HepG2 (cell line): ENCODE measurements around the gene IKZF4. TPM values are rescaled to one million over a fixed set of nuclear protein-coding genes. Genes with fewer than 3 reads are reported as not detected.

Source experiments
- CHCHD3 ChIP-seq: sonication (generic); formaldehyde crosslinking; IDR thresholded peaks from 2 replicates; pipeline ENCODE4 v1.8.0; 2022; ENCODE audit warnings: mild to moderate bottlenecking, missing genetic modification reagents, moderate library complexity
- FLYWCH1 ChIP-seq: sonication (generic); formaldehyde crosslinking; IDR thresholded peaks from 2 replicates; pipeline ENCODE4 v1.8.1; 2023; ENCODE audit warnings: mild to moderate bottlenecking, missing genetic modification reagents
- HHEX ChIP-seq: IDR thresholded peaks from 2 replicates; pipeline ENCODE4 v1.6.1; 2016; ENCODE audit warnings: control low read depth
- HMG20B ChIP-seq: conservative IDR thresholded peaks from 2 replicates; pipeline ENCODE4 v1.6.1; 2016; ENCODE audit warnings: missing genetic modification reagents, missing compliant biosample characterization
- KLF16 ChIP-seq, 2 experiments: sonication (generic) in 1 of 2; formaldehyde crosslinking in 1 of 2; IDR thresholded peaks; 2 replicates each; pipeline versions ENCODE4 v1.6.1 to v1.8.0; 2016 to 2023; ENCODE audit warnings: missing genetic modification reagents in 2 of 2, missing compliant biosample characterization in 1 of 2
- NFYC ChIP-seq: IDR thresholded peaks from 2 replicates; pipeline ENCODE4 v1.6.1; 2016; ENCODE audit warnings: missing genetic modification reagents, missing compliant biosample characterization
- PTBP1 ChIP-seq: fragments of 200-400 bp; formaldehyde crosslinking; IDR thresholded peaks from 2 replicates; pipeline ENCODE4 v1.6.1; 2018; ENCODE audit warnings: low read length, low read depth; ENCODE audit not compliant: poor library complexity, severe bottlenecking
- RFX3 ChIP-seq: IDR thresholded peaks from 2 replicates; pipeline ENCODE4 v1.6.1; 2016; ENCODE audit warnings: missing biosample characterization, missing genetic modification reagents
- ZNF274 ChIP-seq: sonication (generic); formaldehyde crosslinking; IDR thresholded peaks from 2 replicates; pipeline ENCODE4 v1.5.1; 2020; ENCODE audit warnings: mild to moderate bottlenecking, missing genetic modification reagents
- ZNF441 ChIP-seq: sonication (generic); formaldehyde crosslinking; IDR thresholded peaks from 2 replicates; pipeline ENCODE4 v1.7.0; 2021; ENCODE audit warnings: missing genetic modification reagents, borderline replicate concordance
- polyA plus RNA-seq, 8 experiments: library from polyadenylated mRNA; depleted of rRNA in 3 of 8; stranded (reverse) in 7 of 8; unstranded in 1 of 8; fragments of >200 nt; fragmentation: Illumina TruSeq in 4 of 8; extraction: Trizol in 4 of 8; gene quantifications; 2 replicates each; pipeline versions ENCODE4 v1.2.1 to v1.2.3, GENCODE V29; 2011 to 2016; ENCODE audit warnings: low read depth in 4 of 8, missing spikeins in 1 of 8, mixed read lengths in 1 of 8; ENCODE audit not compliant: insufficient read depth in 1 of 8
- total RNA-seq, 5 experiments: library from RNA; depleted of rRNA; stranded (reverse); fragments of >200 nt; fragmentation: Illumina TruSeq; extraction: Trizol; gene quantifications; 2 replicates each; pipeline ENCODE4 v1.2.3, GENCODE V29; 2016; ENCODE audit warnings: low read depth in 1 of 5
- TF ChIP-seq, protein P1 (sequence below): sonication (generic); formaldehyde crosslinking; IDR thresholded peaks from 2 replicates; pipeline ENCODE4 v1.4.0; 2020; ENCODE audit warnings: missing genetic modification reagents, borderline replicate concordance
- TF ChIP-seq, protein P2 (sequence below): sonication (generic); formaldehyde crosslinking; conservative IDR thresholded peaks from 2 replicates; pipeline ENCODE4 v1.4.0; 2020; ENCODE audit warnings: mild to moderate bottlenecking, missing genetic modification reagents, moderate library complexity
- TF ChIP-seq, protein P3 (sequence below): sonication (generic); formaldehyde crosslinking; IDR thresholded peaks from 2 replicates; pipeline ENCODE4 v1.5.0; 2020; ENCODE audit warnings: missing genetic modification reagents
- TF ChIP-seq, protein P4 (sequence below): sonication (generic); formaldehyde crosslinking; IDR thresholded peaks from 2 replicates; pipeline ENCODE4 v1.5.1; 2020; ENCODE audit warnings: mild to moderate bottlenecking, missing genetic modification reagents, borderline replicate concordance

The IKZF4 gene
- total and polyA plus RNA-seq, 2 of the 13 experiments (the other 11 are each of a cell fraction or from before 2014, with no cell fraction given) = 0.58 to 2.2 TPM

DNA sequence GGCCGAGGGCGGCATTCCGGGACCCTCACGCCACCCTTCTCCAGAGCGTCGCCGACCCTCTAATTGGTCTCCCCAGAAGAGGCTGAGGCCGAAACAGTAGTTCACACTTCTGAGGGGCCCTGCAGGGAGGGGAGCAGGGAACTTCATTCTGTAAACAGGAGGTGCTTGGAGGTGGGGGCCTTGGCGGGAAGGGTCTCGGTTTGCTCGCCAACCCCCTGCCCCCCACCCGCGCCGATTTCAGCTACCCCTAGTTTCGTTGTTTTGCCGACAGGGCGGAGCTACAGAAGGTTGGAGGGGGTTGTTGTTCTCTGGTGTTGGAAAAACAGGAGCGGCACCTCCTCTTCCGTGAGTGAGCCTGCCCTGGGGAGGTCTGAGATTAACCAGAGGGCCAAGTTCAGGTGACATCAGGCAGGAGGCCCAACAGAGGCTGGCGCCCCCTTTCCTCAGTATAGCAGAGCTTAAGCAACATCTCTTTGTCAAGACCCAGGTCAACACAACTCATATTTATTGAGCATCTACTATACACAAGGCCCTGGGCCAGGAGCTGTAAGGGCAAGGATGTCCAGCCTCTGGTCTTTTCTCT, 59.8 kb downstream of the IKZF4 start (continued):
- TF ChIP-seq, protein P1, sequence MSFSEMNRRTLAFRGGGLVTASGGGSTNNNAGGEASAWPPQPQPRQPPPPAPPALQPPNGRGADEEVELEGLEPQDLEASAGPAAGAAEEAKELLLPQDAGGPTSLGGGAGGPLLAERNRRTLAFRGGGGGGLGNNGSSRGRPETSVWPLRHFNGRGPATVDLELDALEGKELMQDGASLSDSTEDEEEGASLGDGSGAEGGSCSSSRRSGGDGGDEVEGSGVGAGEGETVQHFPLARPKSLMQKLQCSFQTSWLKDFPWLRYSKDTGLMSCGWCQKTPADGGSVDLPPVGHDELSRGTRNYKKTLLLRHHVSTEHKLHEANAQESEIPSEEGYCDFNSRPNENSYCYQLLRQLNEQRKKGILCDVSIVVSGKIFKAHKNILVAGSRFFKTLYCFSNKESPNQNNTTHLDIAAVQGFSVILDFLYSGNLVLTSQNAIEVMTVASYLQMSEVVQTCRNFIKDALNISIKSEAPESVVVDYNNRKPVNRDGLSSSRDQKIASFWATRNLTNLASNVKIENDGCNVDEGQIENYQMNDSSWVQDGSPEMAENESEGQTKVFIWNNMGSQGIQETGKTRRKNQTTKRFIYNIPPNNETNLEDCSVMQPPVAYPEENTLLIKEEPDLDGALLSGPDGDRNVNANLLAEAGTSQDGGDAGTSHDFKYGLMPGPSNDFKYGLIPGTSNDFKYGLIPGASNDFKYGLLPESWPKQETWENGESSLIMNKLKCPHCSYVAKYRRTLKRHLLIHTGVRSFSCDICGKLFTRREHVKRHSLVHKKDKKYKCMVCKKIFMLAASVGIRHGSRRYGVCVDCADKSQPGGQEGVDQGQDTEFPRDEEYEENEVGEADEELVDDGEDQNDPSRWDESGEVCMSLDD (CRISPR knock-in tag) = peak; percentile 69; the same call in 1 of the 2 replicates
- no peak for TF ChIP-seq ZNF441 (CRISPR knock-in tag)
- TF ChIP-seq NFYC (CRISPR knock-in tag) = peak; percentile 23; the same call in 1 of the 2 replicates
- peak in 1 of 2 experiments; percentile 73; a peak in 1 of 4 replicates for TF ChIP-seq KLF16 (CRISPR knock-in tag; IDR thresholded peaks at IDR 0.05)
- TF ChIP-seq CHCHD3 (CRISPR knock-in tag) = no peak
- no peak for TF ChIP-seq ZNF274 (CRISPR knock-in tag)
- TF ChIP-seq FLYWCH1 (CRISPR knock-in tag) = no peak
- TF ChIP-seq RFX3 (CRISPR knock-in tag) = no peak; the same call in 1 of the 2 replicates
- peak; percentile 35; the same call in 1 of the 2 replicates for TF ChIP-seq HHEX
- TF ChIP-seq HMG20B = peak; percentile 64; the same call in 1 of the 2 replicates
- TF ChIP-seq, protein P2, sequence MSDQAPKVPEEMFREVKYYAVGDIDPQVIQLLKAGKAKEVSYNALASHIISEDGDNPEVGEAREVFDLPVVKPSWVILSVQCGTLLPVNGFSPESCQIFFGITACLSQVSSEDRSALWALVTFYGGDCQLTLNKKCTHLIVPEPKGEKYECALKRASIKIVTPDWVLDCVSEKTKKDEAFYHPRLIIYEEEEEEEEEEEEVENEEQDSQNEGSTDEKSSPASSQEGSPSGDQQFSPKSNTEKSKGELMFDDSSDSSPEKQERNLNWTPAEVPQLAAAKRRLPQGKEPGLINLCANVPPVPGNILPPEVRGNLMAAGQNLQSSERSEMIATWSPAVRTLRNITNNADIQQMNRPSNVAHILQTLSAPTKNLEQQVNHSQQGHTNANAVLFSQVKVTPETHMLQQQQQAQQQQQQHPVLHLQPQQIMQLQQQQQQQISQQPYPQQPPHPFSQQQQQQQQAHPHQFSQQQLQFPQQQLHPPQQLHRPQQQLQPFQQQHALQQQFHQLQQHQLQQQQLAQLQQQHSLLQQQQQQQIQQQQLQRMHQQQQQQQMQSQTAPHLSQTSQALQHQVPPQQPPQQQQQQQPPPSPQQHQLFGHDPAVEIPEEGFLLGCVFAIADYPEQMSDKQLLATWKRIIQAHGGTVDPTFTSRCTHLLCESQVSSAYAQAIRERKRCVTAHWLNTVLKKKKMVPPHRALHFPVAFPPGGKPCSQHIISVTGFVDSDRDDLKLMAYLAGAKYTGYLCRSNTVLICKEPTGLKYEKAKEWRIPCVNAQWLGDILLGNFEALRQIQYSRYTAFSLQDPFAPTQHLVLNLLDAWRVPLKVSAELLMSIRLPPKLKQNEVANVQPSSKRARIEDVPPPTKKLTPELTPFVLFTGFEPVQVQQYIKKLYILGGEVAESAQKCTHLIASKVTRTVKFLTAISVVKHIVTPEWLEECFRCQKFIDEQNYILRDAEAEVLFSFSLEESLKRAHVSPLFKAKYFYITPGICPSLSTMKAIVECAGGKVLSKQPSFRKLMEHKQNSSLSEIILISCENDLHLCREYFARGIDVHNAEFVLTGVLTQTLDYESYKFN (CRISPR knock-in tag) = peak; percentile 80
- TF ChIP-seq, protein P3, sequence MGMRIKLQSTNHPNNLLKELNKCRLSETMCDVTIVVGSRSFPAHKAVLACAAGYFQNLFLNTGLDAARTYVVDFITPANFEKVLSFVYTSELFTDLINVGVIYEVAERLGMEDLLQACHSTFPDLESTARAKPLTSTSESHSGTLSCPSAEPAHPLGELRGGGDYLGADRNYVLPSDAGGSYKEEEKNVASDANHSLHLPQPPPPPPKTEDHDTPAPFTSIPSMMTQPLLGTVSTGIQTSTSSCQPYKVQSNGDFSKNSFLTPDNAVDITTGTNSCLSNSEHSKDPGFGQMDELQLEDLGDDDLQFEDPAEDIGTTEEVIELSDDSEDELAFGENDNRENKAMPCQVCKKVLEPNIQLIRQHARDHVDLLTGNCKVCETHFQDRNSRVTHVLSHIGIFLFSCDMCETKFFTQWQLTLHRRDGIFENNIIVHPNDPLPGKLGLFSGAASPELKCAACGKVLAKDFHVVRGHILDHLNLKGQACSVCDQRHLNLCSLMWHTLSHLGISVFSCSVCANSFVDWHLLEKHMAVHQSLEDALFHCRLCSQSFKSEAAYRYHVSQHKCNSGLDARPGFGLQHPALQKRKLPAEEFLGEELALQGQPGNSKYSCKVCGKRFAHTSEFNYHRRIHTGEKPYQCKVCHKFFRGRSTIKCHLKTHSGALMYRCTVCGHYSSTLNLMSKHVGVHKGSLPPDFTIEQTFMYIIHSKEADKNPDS (CRISPR knock-in tag) = peak; percentile 65; the same call in 1 of the 2 replicates
- TF ChIP-seq, protein P4, sequence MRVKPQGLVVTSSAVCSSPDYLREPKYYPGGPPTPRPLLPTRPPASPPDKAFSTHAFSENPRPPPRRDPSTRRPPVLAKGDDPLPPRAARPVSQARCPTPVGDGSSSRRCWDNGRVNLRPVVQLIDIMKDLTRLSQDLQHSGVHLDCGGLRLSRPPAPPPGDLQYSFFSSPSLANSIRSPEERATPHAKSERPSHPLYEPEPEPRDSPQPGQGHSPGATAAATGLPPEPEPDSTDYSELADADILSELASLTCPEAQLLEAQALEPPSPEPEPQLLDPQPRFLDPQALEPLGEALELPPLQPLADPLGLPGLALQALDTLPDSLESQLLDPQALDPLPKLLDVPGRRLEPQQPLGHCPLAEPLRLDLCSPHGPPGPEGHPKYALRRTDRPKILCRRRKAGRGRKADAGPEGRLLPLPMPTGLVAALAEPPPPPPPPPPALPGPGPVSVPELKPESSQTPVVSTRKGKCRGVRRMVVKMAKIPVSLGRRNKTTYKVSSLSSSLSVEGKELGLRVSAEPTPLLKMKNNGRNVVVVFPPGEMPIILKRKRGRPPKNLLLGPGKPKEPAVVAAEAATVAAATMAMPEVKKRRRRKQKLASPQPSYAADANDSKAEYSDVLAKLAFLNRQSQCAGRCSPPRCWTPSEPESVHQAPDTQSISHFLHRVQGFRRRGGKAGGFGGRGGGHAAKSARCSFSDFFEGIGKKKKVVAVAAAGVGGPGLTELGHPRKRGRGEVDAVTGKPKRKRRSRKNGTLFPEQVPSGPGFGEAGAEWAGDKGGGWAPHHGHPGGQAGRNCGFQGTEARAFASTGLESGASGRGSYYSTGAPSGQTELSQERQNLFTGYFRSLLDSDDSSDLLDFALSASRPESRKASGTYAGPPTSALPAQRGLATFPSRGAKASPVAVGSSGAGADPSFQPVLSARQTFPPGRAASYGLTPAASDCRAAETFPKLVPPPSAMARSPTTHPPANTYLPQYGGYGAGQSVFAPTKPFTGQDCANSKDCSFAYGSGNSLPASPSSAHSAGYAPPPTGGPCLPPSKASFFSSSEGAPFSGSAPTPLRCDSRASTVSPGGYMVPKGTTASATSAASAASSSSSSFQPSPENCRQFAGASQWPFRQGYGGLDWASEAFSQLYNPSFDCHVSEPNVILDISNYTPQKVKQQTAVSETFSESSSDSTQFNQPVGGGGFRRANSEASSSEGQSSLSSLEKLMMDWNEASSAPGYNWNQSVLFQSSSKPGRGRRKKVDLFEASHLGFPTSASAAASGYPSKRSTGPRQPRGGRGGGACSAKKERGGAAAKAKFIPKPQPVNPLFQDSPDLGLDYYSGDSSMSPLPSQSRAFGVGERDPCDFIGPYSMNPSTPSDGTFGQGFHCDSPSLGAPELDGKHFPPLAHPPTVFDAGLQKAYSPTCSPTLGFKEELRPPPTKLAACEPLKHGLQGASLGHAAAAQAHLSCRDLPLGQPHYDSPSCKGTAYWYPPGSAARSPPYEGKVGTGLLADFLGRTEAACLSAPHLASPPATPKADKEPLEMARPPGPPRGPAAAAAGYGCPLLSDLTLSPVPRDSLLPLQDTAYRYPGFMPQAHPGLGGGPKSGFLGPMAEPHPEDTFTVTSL (CRISPR knock-in tag) = no peak
- no peak for TF ChIP-seq PTBP1
